Epithelial cell of prostate (primary cell): ENCODE results near the gene PRDM4.
"Not testable (repeated sequence)": the region's sequence is repeated elsewhere in the genome, so short reads cannot be mapped to it uniquely, and the experiment has no call there.

Source experiments
- DNase-seq: peaks from one replicate; pipeline ENCODE4 v3.0.0-alpha.2; 2011; ENCODE audit warnings: low read depth, low spot score
- H3K27ac ChIP-seq: fragments of 450-650 bp; 2 replicates; pipeline ENCODE4 v1.5.1; 2017; ENCODE audit warnings: mild to moderate bottlenecking

The PRDM4 gene

DNA sequence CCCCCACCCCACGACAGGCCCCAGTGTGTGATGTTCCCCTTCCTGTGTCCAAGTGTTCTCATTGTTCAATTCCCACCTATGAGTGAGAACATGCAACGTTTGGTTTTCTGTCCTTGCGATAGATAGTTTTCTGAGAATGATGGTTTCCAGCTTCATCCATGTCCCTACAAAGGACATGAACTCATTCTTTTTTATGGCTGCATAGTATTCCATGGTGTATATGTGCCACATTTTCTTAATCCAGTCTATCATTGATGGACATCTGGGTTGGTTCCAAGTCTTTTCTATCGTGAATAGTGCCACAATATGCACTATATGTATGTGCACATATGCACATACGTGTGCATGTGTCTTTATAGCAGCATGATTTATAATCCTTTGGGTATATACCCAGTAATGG is 55.4 kb downstream of the PRDM4 start:
- DNase-seq, H3K27ac ChIP-seq: not testable (repeated sequence)

DNA sequence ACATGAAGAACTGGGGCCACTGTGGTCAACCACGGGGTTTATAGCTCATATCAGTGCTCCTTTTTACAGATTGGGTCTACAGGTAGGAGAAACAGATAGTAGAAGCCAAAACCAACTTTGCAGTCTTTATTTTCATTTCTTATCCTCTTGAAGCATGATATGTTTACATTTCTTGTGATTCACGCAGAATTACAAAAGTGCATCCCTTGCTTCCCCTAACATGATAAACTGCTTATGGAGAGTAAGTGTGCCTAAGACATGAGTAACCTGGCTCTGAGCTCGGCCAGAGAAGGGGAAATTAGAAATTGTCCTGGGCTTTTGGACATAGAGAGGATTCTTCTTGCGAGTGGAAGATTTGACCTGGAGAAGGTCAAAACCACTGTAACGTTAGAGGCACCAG is 56.9 kb downstream of the PRDM4 start:
- no peak for DNase-seq
- H3K27ac ChIP-seq: no peak overlapping the region

DNA sequence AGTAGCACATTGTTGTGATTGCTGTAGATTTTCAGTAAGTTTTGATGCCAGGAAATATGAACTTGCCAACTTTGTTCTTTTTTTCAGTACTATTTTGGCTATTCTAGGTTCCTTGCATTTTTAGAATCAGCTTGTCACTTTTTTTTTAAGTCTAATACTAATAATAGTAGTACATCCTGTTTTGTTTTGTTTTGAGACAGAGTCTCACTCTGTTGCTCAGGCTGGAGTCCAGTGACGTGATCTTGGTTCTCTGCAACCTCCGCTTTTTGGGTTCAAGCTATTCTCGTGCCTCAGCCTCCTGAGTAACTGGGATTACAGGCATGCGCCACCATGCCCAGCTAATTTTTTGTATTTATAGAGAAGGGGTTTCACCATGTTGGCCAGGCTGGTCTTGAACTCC is 58.8 kb downstream of the PRDM4 start:
- H3K27ac ChIP-seq: no peak overlapping the region
- DNase-seq: no peak

DNA sequence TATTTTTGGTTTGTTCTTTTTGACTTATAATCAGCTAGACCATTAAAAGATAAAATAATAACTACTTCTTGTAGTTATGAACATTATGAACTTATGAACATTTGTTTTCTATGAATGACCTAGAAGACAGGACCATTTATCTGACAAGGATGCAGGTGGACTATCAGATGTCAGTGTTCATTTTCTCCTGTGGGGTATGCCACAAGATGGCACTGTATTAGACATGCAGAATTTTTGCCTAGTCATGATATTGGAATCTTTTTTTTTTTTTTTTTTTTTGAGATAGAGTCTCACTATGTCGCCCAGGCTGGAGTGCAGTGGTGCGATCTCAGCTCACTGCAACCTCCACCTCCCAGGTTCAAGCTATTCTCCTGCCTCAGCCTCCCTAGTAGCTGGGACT is 65.2 kb downstream of the PRDM4 start:
- DNase-seq: not testable (repeated sequence)

DNA sequence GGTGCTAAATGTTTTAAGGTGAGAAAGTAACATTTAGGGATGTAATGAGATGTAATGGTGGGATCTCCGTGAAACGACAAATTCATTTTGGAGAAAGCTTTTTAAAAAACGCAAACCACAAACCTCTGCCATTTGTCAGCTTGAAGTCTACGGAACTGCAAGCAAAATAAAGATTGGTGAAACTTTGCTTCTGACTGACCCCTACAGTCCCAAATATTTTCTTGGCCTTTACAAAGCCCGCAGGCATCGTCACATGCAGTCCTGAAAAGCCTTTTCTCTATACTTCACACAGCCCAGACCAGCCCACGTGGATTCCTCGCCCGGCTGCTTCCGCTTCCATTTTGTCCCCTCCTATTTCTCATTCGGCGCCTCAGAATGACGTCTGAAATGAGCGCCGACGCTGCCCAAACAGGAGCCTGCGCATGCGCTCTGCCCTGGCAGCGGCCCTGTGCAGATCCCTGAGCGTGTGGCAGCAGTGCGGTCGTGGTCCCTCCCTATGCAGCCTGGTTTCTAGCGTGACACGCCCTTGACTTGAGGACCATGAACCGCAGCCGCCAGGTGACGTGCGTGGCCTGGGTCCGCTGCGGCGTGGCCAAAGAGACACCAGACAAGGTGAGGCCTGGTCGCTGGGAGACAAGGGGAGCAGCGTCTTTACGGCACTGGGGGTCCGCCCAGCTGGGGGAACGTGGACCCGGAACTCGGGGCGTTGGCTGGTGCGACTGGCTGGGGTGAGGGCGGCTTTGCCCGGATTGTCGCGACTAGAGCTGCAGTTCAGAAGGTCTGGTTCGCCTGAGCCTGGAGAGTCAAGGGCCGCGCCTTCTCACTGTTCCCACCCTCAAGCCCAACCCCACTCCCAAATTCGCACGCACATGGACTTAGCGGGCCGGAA is 75.3 kb downstream of the PRDM4 start, which contains the start of gene PWP1:
Gene PWP1, plus strand, starts transcription at position 440 of the 889 bp plus-strand sequence. Its CDS starts 101 bp downstream, at position 541.
- peak within 1 kb of the TSS; percentile 65 for H3K27ac ChIP-seq
- DNase-seq: peak; percentile 74

More for the DNA sequence above, 65.2 kb downstream of the PRDM4 start:
- H3K27ac ChIP-seq: not testable (repeated sequence)

DNA sequence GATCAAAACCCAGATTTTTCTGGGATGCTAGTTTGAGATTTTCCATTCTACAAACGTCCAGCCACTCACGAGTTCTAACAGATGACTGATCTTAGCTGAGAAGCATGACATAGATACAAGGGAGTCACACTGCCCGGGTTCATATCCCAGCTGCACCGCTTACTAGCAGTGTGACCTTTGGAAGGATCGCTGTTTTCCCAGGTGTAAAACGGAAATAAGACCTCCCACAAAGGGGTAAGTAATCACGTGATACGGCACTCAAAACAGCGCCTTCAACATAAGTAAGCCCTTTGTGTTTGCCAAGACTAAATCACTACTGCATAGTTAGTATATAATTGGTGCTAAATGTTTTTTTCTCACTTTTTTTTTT is 76.0 kb downstream of the PRDM4 start:
- no peak for DNase-seq
- H3K27ac ChIP-seq: peak overlapping the region; percentile 65

DNA sequence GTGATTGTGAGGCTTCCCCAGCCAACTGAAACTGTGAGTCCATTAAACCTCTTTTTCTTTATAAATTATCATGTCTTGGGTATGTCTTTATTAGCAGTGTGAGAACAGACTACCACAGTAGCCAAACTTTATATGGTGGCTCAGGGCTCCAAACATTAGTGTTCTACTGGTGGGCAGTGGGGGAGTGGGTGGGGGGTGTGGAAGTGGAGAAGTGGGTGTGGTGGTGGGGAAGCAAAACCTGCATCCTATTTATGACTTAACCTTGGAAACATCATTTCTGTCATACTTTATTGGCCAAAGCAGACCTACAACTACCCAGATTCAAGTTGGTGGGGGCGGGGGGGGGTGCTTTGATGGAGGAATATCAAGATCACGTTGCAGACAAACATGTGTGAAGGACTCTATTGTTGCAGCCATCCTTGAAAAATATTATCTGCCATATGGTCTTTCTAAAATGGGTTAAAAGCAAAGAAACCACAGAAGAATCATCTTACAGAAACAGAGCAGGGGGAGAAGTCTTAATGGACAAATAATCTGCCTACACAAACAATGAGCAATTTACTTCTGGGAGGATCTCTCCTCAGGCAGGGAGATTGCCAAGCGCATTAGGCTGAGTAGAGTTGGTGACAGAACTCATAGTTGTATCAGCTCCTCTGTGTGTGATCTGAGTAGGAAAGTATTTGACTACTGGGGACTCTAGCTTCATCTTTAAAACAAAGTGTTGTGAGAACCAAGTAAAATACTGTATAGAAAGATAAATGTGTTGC is 76.7 kb downstream of the PRDM4 start:
- no peak for DNase-seq
- H3K27ac ChIP-seq: no peak overlapping the region
